Endothelial cell of umbilical vein (primary cell): ENCODE measurements around the gene ZNF697. TPM values are rescaled to one million over a fixed set of nuclear protein-coding genes. Genes with fewer than 3 reads are reported as not detected.
"Not testable (repeated sequence)": the region's sequence is repeated elsewhere in the genome, so short reads cannot be mapped to it uniquely, and the experiment has no call there.

Experiments
- BruUV-seq: library from RNA; stranded (reverse); fragments of 400-500 nt; replicated peaks from 2 replicates; lab custom pipeline; 2021; lab: Mats Ljungman, UMichigan
- CTCF ChIA-PET: fragments of 300-600, 350-600 bp; sonication (Branson Sonifier 250); formaldehyde crosslinking; loops from one replicate; lab custom pipeline; 2021; ENCODE audit warnings: antibody characterized with exemption, inconsistent platforms; lab: Charles Lee
- POLR2A ChIA-PET: fragments of 300-600, 350-600 bp; sonication (Branson Sonifier 250); formaldehyde crosslinking; loops from one replicate; lab custom pipeline; 2021; ENCODE audit warnings: antibody characterized with exemption, inconsistent platforms; lab: Charles Lee
- DNase-seq: peaks from one replicate; pipeline ENCODE4 v3.0.0-alpha.2; 2011; ENCODE audit warnings: low read depth, low spot score
- FAIRE-seq: peaks from 2 replicates; lab custom pipeline; 2011; peaks lifted over from hg19 to GRCh38; lab: Jason Lieb, UNC
- H2AFZ ChIP-seq: 2 replicates; pipeline ENCODE4 v1.6.0; 2012; ENCODE audit warnings: low read depth, low read length, control low read depth, inconsistent platforms
- H3K27ac ChIP-seq: 2 replicates; pipeline ENCODE4 v1.5.1; 2011; ENCODE audit warnings: low read depth, mild to moderate bottlenecking, control low read depth, low read length, moderate library complexity; ENCODE audit not compliant: insufficient read depth
- H3K27me3 ChIP-seq, 2 experiments: 2 replicates each; pipeline versions ENCODE4 v1.6.0 to v1.6.1; 2011; ENCODE audit warnings: low read length in 2 of 2, mixed read lengths in 1 of 2; ENCODE audit not compliant: control insufficient read depth in 2 of 2, insufficient read depth in 2 of 2
- H3K36me3 ChIP-seq, 2 experiments: 2 replicates in 1 of 2; 3 replicates in 1 of 2; pipeline ENCODE4 v1.5.1; 2011; ENCODE audit warnings: low read length in 2 of 2, mild to moderate bottlenecking in 1 of 2, moderate library complexity in 1 of 2; ENCODE audit not compliant: control insufficient read depth in 2 of 2, insufficient read depth in 2 of 2; ENCODE audit errors: extremely low read depth in 1 of 2
- H3K4me1 ChIP-seq: 3 replicates; pipeline ENCODE4 v1.5.1; 2011; ENCODE audit warnings: mild to moderate bottlenecking, low read length; ENCODE audit not compliant: control insufficient read depth, insufficient read depth; ENCODE audit errors: extremely low read depth
- H3K4me2 ChIP-seq: 2 replicates; pipeline ENCODE4 v1.6.1; 2011; ENCODE audit warnings: low read length, control low read depth, mixed read lengths; ENCODE audit not compliant: insufficient read depth
- H3K4me3 ChIP-seq, 3 experiments: fragments of 200-600 bp in 1 of 3; sonication (generic), shearing (Covaris generic) in 1 of 3; replicated peaks in 1 of 3; 2 replicates each; pipeline ENCODE4 v1.5.1; 2011 to 2016; ENCODE audit warnings: control low read depth in 3 of 3, low read length in 3 of 3, mild to moderate bottlenecking in 2 of 3, inconsistent platforms in 1 of 3, low read depth in 1 of 3, moderate library complexity in 1 of 3; ENCODE audit not compliant: insufficient read depth in 1 of 3
- H3K79me2 ChIP-seq: 2 replicates; pipeline ENCODE4 v1.6.0; 2012; ENCODE audit warnings: low read length, inconsistent platforms; ENCODE audit not compliant: control insufficient read depth, insufficient read depth
- H3K9ac ChIP-seq: replicated peaks from 2 replicates; pipeline ENCODE3; 2011; ENCODE audit warnings: low read length, control low read depth; ENCODE audit not compliant: insufficient read depth; ENCODE audit errors: extremely low read depth
- H3K9me1 ChIP-seq: replicated peaks from 3 replicates; pipeline ENCODE4 v1.6.0; 2011; ENCODE audit warnings: mild to moderate bottlenecking, low read length; ENCODE audit not compliant: control insufficient read depth, insufficient read depth; ENCODE audit errors: extremely low read depth
- H3K9me3 ChIP-seq: replicated peaks from 2 replicates; pipeline ENCODE4 v1.5.1; 2012; ENCODE audit warnings: low read length, inconsistent platforms; ENCODE audit not compliant: control insufficient read depth, insufficient read depth
- H4K20me1 ChIP-seq: replicated peaks from 2 replicates; pipeline ENCODE3; 2011; ENCODE audit warnings: mild to moderate bottlenecking, low read length; ENCODE audit not compliant: control insufficient read depth, insufficient read depth; ENCODE audit errors: extremely low read depth
- FOS ChIP-seq: IDR thresholded peaks from 2 replicates; pipeline ENCODE4 v1.6.1; 2011; ENCODE audit warnings: mild to moderate bottlenecking, low read length, moderate library complexity, borderline replicate concordance; ENCODE audit not compliant: insufficient read depth
- GATA2 ChIP-seq: IDR thresholded peaks from 2 replicates; pipeline ENCODE4 v1.7.0; 2011; ENCODE audit warnings: low read depth, mild to moderate bottlenecking, moderate library complexity, mixed read lengths, low read length; ENCODE audit not compliant: insufficient read length, insufficient read depth
- JUN ChIP-seq: IDR thresholded peaks from 2 replicates; pipeline ENCODE4 v1.6.1; 2011; ENCODE audit warnings: borderline replicate concordance, low read depth; ENCODE audit not compliant: insufficient read length, insufficient read depth
- MYC ChIP-seq: IDR thresholded peaks from one replicate; pipeline ENCODE4 v1.6.1; 2011; ENCODE audit warnings: mild to moderate bottlenecking, low read depth, low read length
- POLR2A ChIP-seq: IDR thresholded peaks from 2 replicates; pipeline ENCODE4 v1.6.1; 2012; ENCODE audit warnings: low read depth, mild to moderate bottlenecking, control low read depth, low read length
- dilution Hi-C: fragments of 300-500 bp; cut with MboI; formaldehyde crosslinking; loops from one replicate; pipeline ENCODE4 v1.15.0; 2019; ENCODE audit warnings: low sequenced_read_pairs; ENCODE audit not compliant: extremely low pct_ligation_motif_present
- intact Hi-C: fragments of 100-400 bp; cut with micrococcal nuclease; formaldehyde crosslinking; loops from one replicate; pipeline ENCODE4 v1.10.0; 2022
- polyA plus RNA-seq, 4 experiments: library from polyadenylated mRNA; depleted of rRNA in 3 of 4; stranded (reverse) in 3 of 4; unstranded in 1 of 4; fragments of >200 nt; gene quantifications; 2 replicates each; pipeline versions ENCODE4 v1.2.1 to v1.2.3, GENCODE V29; 2011 to 2012; ENCODE audit warnings: missing spikeins in 1 of 4
- total RNA-seq: library from RNA; stranded (reverse); gene quantifications from 2 replicates; pipeline ENCODE4 v1.2.3, GENCODE V29; 2021
- TF ChIP-seq, protein P1 (sequence below): IDR thresholded peaks from 2 replicates; pipeline ENCODE4 v1.6.1; 2011; ENCODE audit not compliant: insufficient read depth, insufficient read length

Gene ZNF697
- total and polyA plus RNA-seq, 2 donors (not counting 3 experiments of a cell fraction or from before 2014, with no cell fraction given): 6.2 to 14.1 TPM

DNA sequence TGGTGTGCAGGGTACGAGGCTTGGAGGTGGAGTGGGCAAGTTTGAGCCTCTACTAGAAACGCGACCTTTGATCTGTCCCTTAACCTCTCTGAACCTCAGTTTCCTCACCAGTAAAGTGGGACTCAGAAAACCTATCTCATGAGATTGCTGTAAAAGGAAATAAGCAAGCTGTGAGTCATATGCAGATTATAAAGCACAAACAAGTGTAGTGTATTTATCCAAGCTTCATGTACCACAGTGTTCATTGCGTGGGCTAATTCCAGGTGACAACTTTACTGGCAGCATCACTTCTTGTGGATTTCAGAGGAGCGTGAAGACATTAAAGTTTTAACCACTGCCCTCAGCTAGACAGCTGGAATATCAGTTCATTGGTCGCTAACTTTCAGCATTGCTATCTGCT lies 44.4 kb downstream of the ZNF697 start:
- peak overlapping the region; percentile 78 for H3K4me2 ChIP-seq
- FAIRE-seq (peak; percentile 83), DNase-seq (peak; percentile 63)
- H3K4me3 ChIP-seq: peak overlapping the region in 1 of 3 experiments; percentile 5
- TF ChIP-seq JUN (peak; percentile 63), MYC (no peak), FOS (peak; percentile 73), POLR2A (no peak), GATA2 (peak; percentile 36)
- TF ChIP-seq, protein P1, sequence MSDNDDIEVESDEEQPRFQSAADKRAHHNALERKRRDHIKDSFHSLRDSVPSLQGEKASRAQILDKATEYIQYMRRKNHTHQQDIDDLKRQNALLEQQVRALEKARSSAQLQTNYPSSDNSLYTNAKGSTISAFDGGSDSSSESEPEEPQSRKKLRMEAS: no peak
- no peaks in the 10 kb centered on the region for H3K9me1 ChIP-seq
- no peaks in the 10 kb centered on the region for H3K9me3 ChIP-seq
- H3K36me3 ChIP-seq: no peaks in the 10 kb centered on the region
- H4K20me1 ChIP-seq: no peaks in the 10 kb centered on the region
- no TSS peak for BruUV-seq
- dilution Hi-C loops (no loop called here), intact Hi-C loops (no loop called here)
- peaks cover 19% of the 10 kb centered on the region for H3K4me1 ChIP-seq
- no peak overlapping the region for H2AFZ ChIP-seq
- POLR2A ChIA-PET: interaction anchor here (1.1 kb wide), 1 partner anchor 10 kb away, joined by 3 read pairs; no protein-coding TSS in a partner anchor
- no peaks in the 10 kb centered on the region for H3K27me3 ChIP-seq
- no peak overlapping the region for H3K9ac ChIP-seq
- CTCF ChIA-PET: interaction anchor here (0.7 to 2.0 kb wide), 3 partner anchors 18 to 71 kb away, joined by 3 to 9 read pairs (median 4); no protein-coding TSS in a partner anchor
- H3K27ac ChIP-seq: peak overlapping the region; percentile 76
- H3K79me2 ChIP-seq: no peaks in the 10 kb centered on the region

DNA sequence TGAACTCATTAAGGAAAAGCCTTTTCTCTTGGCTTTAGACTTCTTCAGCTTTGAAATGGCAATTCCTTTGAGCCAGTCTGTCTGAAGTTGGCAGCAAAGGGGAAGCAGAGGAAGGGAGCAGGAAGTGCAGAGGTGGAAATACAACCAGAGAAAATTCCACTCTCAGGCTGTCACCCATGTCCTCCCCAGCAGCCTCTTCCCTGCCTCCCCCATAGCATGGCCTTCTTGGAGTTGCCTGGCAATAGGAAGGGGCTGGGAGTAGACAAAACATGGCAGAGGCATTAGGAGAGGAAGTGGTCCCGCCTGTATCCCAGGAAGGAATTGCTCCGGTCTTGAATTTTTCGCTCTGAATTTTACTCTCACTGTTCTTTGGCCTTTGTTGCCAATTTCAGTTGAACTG lies 44.8 kb downstream of the ZNF697 start:
- CTCF ChIA-PET: interaction anchor here (0.7 to 2.0 kb wide), 3 partner anchors 18 to 72 kb away, joined by 3 to 9 read pairs (median 4); no protein-coding TSS in a partner anchor
- H3K4me3 ChIP-seq: peak overlapping the region in 1 of 3 experiments; percentile 5
- dilution Hi-C loops, intact Hi-C loops, H3K79me2 ChIP-seq, H3K36me3 ChIP-seq, H3K27me3 ChIP-seq, H3K9me3 ChIP-seq, H3K9ac ChIP-seq, BruUV-seq, H4K20me1 ChIP-seq, H3K9me1 ChIP-seq: not testable (repeated sequence)
- H2AFZ ChIP-seq: peak overlapping the region; percentile 24
- peak overlapping the region; percentile 78 for H3K4me2 ChIP-seq
- FAIRE-seq (peak; percentile 42), DNase-seq (peak; percentile 27)
- peak overlapping the region; percentile 76 for H3K27ac ChIP-seq
- peaks cover 19% of the 10 kb centered on the region for H3K4me1 ChIP-seq
- POLR2A ChIA-PET: interaction anchor here (1.1 kb wide), 1 partner anchor 9 kb away, joined by 3 read pairs; no protein-coding TSS in a partner anchor

DNA sequence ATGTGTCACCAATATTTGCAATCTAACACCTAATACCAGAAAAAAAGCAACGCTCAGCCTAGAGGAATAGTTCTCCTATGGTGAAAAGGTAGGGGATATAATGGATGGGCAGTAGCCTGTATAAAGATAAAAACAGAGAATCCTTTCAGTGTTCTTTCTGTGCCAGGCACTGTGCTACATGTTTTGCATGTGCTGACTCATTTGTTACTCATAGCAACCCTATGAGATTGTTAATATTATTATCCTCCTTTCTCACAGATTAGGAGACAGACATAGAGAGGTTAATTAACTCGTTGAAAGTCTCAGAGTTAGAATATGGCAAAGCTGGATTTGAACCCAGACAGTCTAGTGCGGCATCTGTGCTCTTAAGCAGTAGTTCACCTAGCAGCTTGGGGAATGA lies 45.3 kb downstream of the ZNF697 start:
- H3K4me3 ChIP-seq, H3K79me2 ChIP-seq, H3K4me2 ChIP-seq, H2AFZ ChIP-seq, intact Hi-C loops, H3K36me3 ChIP-seq, POLR2A ChIA-PET, H3K9me3 ChIP-seq, DNase-seq, dilution Hi-C loops, BruUV-seq, H3K9ac ChIP-seq, H4K20me1 ChIP-seq, H3K9me1 ChIP-seq, H3K27me3 ChIP-seq, FAIRE-seq: not testable (repeated sequence)
- Histone ChIP-seq H3K4me1 (peaks cover 19% of the 10 kb centered on the region), H3K27ac (peak overlapping the region; percentile 76)
- CTCF ChIA-PET: interaction anchor here (2.0 kb wide), 1 partner anchor 72 kb away, joined by 9 read pairs; no protein-coding TSS in a partner anchor
